Germinal center (tissue), 1 donor: Measurements from ENCODE around the gene ATP13A3.

Source experiments
- DNase-seq: peaks from one replicate; pipeline ENCODE4 v3.0.0; 2012; ENCODE audit warnings: mixed read lengths, low spot score

ATP13A3 gene

DNA sequence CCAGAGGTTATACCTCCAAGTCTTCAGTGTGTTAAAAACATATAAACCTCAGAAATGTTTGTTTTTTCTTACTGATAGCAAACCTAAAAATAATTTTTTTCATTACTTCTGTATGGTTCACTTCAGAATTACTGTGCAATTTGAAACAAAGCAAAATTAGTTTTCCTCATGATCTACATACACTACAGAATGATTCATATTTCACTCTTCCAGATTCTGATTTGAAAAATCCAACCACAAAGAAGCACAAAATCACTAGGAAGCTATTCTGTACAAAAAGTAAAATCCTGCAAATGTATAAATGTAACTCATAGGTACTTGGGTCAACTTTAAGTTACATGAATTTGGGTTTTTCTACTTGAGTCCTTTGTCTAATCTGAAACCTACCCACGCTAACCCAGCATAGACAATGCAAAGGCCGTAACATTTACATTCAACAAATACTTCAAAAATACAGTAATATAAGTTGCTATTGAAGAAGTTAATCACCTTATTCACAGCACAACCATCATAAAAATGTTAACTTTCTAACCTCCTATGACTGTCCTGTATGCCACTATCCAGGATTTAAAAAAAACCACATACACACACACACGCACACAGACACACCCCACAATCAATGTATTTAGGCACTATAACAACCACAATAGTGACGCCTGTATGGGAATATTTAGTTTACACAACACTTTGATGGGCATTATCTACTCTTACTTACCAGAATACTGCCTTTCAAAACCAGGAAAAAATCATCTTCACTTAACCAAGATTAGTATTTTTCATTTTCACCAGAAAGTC is 11.5 kb downstream of the ATP13A3 start:
- DNase-seq = no peak

DNA sequence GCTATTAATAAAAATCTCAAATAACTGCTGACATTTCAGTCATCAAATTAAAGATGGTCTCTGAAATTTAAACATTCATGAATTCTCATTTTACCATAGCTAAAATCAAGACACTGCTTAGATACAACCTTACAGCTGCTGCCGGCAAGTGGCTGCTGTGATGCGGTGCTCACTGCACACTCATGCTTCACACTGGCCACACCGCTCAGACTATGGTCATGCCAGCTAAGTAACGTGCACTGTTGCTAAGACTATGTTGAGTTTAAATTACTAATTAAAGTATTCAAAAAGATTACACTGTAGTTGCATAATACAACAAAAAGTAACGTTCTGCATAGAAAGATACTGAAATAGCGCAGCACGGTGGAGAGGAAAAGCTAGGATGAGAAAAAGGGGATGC is 12.1 kb downstream of the ATP13A3 start:
- DNase-seq = no peak

- peak; percentile 31 for DNase-seq
Observed at GRCh38 chr3:194472290-194472920, 14.4 kb downstream of the ATP13A3 start.

GRCh38 chr3:194471863-194472262 is 14.9 kb downstream of the ATP13A3 start:
- no peak for DNase-seq

- DNase-seq = no peak
Observed at GRCh38 chr3:194470615-194471014, 16.2 kb downstream of the ATP13A3 start.

DNA sequence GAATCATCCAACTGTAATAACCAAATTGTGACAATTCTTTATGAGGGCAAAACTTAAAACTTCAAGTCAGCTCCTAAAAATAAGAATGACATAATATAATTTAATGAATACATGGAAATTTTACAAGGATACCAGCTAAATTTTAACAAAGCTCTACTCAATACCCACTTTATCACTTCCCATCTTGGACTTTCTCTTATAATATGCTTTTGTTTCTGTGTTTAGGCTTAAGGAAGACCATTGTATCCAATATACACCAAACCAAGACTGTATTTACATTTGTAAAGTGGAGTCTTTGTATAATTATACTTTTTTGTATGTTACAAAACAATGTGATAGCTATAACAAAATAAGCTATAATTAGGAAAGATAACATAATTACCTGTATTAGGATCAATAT is 16.8 kb downstream of the ATP13A3 start:
- no peak for DNase-seq

DNA sequence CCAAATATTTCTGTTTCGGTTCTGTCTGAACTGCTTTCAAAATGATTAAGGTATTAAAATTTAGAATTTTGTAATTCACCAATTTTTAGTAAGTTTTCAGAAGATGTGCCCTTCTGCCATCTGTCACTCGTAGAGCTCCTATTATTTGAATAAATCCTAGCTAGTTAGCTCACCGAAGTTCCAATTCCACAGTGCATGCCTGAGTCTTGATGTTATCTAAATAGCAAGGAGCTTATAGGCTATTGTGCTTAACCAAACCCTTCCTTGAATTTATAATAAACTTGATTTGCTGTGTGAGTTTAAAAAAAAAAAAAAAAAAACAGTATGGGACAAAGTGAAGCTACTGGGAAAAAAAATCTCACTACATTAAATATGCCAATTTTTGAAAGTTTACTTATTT is 18.7 kb downstream of the ATP13A3 start:
- no peak for DNase-seq

GRCh38 chr3:194466761-194467356 is 19.9 kb downstream of the ATP13A3 start:
- no peak for DNase-seq

DNA sequence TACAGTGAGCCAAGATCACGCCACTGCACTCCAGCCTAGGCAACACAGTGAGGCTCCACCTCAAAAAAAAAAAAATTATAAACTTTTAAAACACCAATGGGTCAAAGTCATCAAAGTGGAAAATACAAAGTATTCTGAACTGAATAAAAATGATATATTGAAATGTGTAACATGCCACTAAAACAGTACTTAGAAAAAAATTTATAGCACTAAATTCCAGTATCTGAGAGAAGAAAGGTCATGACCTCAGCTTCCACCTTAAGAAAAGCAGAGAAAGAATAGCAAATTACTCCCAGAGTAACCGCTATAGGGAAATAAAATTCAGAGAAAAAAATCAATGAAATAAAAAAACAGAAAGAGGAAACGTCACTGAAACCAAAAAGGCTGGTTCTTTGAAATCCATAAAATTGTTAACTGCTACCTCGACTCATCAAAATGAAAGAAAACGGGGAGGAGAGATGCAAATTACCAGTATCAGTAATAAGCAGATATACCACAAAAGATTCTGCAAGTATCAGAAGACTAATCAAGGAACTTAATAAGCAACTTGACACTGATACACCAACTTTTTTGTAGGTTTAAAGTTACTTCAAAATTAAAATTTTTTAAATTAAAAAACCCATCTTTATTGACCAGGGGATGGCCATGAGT is 20.8 kb downstream of the ATP13A3 start:
- no peak for DNase-seq

DNA sequence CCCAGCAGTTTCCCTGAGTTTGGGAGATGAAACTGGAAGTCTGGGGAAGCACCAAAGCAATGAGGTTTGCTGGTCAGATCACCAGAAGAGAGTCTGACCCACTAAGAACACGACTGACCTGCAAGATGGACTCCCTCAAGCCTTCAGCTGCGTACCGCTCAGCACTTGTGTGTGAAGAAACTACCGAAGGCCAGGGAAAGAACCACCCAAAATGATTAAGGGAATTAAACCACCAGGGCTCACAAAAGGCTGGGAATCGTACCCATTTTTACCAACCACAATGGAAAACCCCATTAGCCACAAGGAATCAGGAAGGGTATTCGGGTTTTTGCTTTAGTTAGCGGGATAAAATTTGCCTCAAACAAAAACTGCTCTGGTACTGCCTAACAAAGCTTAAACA is 21.6 kb downstream of the ATP13A3 start:
- DNase-seq = no peak

DNA sequence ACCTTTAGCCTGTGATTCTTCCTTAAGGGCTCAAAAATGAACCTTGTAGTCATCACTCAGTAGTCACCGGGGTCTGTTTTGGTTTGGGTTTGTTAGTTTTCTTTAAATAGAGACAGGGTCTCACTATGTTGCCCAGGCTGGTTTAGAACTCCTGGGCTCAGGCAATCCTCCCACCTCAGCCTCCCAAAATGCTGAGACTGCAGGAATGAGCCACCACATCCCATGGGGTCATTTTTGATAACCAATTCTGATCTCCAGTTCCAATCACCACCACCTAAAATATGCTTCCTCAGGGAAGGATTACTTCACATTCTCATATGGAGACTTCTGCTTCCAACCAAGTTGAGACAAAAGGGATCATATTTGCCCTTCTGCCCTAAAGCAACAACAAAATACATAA is 22.1 kb downstream of the ATP13A3 start:
- no peak for DNase-seq

GRCh38 chr3:194462936-194463335 is 23.9 kb downstream of the ATP13A3 start:
- DNase-seq = no peak

DNA sequence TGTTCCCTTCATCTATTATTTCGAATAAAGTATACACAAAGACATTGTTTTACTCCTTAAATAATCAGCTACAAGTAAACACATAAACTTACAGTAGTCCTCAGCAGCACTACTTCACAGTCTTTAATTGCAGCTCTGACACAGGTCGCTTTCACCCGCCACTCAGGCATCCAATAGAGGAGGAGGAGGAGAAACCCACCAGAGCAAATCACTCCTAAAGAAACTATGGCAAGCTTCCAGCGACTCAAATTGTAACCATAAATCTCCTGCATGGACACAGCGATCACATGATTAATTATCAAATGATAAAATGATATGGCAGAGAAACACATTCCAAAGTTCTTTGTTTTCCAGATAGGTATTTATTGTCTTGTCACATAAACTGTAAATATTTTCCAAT is 26.2 kb downstream of the ATP13A3 start:
- DNase-seq = no peak

DNA sequence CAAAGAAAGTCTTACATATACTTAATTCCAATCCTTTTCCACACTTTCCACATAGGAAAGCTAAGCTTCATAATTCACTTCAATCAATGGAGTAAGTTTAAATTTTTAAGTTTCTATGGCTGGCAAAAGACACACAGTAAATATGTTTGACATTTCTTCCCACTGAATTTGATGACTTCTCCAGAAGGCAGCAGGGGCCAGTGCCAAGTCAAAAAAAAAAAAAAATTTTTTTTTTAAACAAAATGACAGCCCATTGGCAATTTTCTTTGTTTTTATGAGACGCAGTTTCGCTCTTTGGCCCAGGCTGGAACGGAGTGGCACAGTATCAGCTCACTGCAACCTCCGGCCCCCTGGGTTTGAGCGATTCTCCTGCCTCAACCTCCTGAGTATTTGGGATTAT is 28.7 kb downstream of the ATP13A3 start:
- no peak for DNase-seq

- no peak for DNase-seq
Observed at GRCh38 chr3:194455481-194455880, 31.3 kb downstream of the ATP13A3 start.

GRCh38 chr3:194450341-194450740 is 36.5 kb downstream of the ATP13A3 start:
- DNase-seq = no peak

DNA sequence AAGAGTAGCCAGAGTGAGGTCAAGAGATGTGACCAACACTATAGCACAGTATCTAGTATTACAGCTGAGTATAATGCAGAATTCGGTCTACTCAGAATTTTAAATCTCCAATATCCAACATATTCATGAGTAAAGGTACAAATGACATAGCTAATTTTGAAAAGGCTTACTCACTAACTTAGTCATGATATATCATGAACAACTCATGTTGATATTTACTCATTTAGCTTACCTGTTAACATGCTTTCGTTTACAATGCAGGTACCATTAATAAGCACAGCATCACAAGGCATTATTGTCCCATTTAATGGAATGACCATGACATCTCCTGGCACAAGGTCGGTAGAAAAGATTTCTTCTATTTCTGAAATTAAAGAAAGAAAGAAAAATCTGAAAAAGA is 36.9 kb downstream of the ATP13A3 start:
- DNase-seq = no peak

DNA sequence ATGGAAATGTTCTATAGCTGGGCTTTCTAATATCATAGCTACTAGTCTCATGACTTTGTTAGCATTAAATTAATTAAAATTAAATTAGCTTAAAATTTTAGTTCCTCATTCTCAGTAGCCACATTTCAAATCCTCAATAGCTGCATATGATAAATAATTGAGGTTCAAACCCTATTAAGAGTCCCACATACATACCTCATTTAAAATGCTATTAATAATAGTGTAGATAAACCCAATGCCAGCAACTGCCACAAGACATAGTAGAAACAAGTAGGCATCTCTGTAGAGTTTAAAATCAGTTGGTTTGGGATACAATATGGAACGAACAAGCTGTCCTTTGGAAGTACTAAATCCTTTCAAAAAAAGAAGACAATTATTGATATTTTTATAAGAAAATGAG is 39.1 kb downstream of the ATP13A3 start:
- no peak for DNase-seq

DNA sequence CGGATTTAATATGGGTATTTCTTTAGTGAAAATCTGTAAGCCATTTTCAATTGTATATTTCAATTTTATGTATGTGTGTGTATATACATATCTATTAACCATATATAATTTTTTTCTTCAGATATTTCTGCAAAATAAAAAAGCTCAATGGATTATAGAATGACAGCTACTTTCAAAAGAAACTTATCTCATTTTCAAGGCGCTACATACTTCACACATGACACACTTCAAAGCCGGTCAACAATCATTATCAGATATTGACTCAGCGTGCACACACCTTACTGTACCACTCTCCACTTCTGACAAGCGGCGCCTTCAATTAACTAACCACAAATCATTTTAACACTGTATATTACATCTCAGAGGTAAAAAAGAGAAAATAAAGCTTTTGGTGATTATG is 39.6 kb downstream of the ATP13A3 start:
- DNase-seq = no peak

GRCh38 chr3:194446754-194447153 is 40.0 kb downstream of the ATP13A3 start:
- no peak for DNase-seq

DNA sequence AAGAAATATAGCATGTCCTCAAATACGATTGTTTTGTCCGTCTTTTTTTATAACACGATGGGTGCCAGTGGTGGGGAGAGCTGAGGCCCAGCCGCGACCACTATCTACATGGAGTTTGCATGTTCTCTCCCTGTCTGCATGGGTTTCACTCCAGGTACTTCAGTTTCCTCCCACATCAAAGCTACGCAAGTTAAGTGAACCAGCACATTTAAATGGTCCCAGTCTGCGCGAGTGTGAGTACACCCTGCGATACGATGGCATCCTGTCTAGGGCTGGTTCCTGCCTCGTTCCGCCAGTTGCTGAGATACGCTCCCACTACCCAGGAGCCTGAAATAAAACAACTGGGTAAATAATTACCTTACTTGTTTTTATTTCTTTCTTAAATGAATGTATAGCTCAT is 40.6 kb downstream of the ATP13A3 start:
- no peak for DNase-seq

- DNase-seq = no peak
Observed at GRCh38 chr3:194443901-194444300, 42.9 kb downstream of the ATP13A3 start.

- no peak for DNase-seq
Observed at GRCh38 chr3:194440756-194441155, 46.0 kb downstream of the ATP13A3 start.
